ENCODE results near the gene GALNT9.
A peak's percentile ranks its signal among the peaks of the same experiment; 100 is the strongest.
"Not testable (repeated sequence)": the region's sequence is repeated elsewhere in the genome, so short reads cannot be mapped to it uniquely, and the experiment has no call there.

Gene GALNT9

DNA sequence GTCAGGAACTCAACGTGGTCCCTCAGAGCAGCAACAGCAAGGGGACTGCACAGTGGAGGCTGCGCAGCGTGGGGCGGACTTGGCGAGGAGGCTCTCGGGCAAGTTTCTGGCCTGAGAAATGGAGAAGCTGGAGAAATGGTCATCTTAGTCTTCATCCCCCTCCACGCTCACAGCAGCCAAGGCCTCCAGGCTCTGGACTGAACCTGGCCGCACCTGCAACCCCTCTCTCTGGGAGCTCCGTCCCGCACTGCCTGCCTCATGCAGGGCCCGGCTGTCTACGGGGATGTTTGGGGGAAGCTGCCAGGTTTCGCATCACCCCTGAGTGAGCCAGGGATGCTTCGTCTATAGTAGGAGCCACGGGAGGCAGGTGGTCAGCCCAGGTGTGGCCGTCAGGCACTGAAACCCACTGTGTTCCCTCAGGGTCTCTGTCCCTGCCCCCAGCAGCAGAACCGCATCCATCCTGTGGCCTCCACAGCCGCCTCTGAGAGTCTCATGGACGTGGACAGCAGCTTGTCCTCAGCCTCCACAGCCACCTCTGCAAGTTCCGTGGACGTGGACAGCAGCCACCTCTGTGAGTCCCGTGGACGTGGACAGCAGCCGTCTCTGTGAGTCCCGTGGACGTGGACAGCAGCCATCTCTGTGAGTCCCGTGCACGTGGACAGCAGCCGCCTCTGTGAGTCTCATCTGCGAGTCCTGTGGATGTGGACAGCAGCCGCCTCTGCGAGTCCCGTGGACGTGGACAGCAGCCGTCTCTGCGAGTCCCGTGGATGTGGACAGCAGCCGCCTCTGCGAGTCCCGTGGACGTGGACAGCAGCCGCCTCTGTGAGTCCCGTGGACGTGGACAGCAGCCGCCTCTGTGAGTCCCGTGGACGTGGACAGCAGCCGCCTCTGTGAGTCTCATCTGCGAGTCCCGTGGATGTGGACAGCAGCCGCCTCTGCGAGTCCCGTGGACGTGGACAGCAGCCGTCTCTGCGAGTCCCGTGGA lies 29.1 kb upstream of the GALNT9 start:
- not testable (repeated sequence) for DNase-seq (ENCODE audit: low read depth, low spot score)

DNA sequence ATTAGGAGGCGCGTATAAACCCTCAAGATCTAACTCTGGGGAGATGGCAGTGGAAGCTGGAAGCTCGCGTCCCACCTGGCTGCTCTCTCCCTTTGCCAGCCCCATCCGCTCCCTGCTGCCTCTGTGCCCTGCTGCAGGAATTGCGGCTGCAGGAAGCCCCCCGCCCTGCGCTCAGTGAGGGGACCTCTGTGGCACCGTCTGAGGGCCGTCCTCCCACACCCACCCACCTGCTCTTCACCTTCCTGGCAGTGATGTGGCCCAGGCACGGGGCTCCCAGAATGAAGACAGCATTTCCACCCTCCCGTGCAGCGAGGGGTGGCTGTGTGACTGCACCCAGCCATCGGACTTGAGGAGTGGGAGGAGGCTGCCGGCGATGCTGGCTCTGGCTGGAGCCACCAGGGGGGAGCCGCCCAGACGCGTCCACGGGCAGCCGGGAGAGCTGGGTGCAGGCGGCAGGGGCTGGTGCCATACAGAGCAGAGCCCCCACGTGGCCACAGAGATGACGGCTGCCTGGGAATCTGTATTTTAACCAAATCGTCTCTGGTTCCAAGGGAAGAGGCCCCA lies 28.3 kb upstream of the GALNT9 start:
- DNase-seq (ENCODE audit: low read depth, low spot score), result no peak

DNA sequence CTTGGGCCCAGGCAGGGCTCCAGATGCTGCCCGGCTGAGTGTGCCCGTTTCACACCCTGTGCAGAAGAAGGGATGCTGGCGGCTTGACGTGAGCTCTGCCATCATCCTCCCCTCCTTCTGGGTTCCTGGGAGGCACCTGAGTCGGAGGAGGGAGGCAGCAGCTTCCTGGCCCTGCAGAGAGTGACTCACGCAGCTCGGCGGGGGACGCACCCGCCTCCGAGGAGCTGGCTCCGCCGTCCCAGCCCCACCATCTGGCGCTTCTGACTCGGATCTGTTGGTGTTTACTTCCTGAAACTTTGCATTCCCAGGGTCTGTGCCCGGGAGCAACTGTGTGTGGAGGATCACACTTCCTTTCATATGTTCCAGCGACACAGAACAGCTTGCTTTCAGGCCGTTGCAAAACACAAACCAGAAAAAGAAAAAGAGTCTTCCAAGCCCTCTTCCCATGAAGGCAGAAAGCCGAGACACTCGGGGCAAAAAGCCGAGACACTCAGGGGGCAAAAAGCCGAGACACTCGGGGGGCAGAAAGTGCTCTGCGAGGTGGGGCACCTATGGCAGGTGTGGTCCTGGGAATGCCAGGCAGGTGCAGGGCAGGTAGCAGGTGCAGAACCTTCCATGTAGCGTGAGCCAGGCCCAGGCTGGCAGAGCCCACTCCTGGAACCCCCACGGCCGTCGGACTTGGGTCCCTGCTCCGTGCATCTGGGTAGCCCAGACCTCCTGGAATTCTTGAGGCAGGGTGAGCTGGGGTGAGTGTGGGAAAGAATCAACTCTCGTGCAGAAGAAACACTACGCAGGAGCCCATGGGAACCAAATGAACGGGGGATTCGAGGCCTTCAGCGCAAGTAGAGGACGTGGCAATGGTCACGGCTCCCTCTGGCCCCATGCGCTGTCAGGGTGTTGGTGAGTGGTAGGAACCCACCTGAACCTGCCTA lies 27.6 kb upstream of the GALNT9 start:
- DNase-seq (ENCODE audit: low read depth, low spot score), result peak; percentile 66

DNA sequence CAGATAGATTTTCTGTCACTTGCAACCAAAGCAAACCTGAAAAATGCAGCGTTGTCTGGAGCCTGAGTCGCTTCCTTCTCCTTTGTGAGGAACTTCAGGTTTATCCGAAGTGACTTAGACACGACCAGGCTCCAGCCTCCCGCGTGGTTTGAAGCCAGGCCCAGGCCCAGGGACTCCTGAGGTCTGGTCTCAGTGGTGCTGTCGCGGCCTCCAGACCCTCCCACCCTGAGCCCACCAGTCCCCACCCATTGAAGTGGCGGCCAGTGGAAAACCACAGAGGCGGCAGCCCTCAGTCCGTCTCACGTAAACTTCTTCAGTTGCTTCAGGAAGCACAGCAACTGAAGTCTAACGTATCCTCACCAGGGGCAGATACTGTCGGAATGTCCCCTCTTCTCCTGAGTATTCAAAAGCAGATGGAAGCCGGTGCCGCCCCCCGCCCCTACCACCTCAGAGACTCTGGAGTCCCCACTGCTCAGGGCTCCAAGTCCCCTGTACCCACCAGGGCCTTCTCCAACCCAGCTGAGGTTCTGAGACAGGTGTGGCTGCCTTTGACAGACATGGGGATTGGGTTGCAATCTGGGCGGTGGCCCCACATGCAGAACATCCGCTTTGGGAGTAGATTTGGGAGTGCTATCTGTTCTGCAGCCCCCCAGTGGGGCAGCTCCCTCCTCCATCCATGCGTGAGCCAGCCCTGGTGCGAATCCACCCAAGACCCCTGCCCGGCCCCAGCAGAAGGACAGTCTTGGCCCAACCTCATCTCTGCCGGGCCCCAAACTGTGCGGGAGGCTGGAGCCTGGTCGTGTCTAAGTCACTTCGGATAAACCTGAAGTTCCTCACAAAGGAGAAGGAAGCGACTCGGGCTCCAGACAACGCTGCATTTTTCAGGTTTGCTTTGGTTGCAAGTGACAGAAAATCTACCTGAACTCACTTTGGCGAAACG lies 26.6 kb upstream of the GALNT9 start:
- DNase-seq (ENCODE audit: low read depth, low spot score), result no peak

DNA sequence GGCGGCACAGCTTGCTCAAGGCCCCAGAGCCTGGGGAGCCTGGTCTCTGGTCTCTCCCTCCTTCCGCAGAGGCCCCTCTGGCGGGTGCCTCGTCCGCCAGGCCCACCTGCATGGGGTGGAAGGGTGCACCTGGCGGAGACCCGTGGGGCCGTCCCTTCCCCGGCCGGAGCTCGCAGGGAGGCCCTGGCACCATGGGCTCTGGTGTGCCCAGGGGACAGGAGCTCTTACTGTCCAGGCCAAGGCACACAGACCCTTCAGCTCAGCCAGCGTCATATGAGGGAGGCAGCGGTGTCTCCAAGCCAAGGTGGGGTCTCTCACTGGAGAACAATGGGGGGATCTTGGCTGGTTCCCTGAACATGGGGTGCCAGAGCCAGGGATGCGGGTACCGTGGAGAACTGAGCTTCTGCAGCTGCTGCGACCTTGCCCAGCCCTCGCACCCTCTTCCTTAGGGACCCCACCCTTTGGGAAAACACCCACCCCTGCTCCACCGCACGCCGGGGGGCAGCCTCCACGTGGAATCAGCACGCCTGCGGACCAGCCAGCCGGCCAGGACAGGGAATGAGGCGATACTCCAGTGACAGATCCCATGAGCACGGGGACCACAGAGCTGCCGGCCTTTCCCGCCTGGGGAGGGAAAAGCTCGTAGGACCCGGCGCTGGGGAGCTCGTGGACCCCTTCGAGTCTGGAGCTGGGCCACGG lies 25.7 kb upstream of the GALNT9 start:
- DNase-seq (ENCODE audit: low read depth, low spot score), result no peak

DNA sequence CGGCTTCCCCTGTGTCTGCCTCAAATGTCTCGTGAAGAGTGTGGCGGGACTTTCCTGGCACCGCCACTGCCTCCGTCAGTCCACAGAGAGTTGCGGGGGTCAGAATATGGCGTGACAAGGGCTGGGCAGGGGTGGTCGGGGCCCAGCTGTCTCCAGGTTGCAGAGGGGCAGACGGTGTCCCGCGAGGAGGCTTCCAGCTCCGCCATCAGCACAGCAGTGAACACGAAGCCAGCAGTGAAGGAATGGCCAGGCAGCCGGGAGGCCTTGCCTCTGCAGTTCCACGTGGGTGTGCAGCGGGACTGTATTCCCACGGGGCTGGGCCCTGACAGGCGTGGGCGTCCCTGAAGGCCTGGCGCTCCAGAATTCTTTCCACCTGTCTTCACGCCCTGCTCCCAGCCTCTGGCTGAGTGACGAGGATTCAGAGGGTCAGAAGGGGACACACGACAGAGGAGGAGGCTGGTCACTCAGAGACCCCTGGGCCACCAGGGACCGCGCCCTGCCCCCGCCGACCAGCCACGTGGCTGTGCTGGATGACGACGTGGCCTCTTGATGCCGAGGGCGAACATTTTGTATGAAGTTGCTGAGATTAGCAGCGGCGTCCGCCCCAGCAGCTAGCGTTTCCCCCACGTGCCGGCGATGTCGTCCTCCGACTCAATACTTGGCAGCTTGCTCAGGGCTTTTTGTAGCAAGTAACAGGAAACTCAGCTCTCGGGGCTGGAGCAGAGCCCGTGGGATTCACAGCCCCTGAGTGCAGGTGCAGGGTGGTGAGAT lies 25.0 kb upstream of the GALNT9 start:
- no peak for DNase-seq (ENCODE audit: low read depth, low spot score)

DNA sequence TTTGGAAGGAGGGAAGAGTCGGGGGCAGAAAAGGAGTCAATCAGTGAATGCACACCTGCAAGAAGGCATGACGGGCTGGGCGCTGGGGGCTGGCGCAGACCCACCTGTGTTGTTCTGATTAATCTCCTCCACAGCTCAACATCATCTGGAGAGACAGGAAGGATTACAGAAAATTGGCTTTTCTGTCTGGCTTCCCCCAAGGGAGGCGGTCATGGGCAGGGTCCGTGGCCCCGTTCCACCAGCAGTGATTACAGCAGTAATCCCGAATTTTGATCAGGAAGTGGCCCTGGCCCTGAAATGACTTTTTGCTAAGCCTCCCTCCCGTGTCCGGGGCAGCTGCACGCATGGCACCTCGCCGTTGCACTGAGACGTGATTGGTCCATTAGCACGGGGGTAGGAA lies 24.4 kb upstream of the GALNT9 start:
- DNase-seq (ENCODE audit: low read depth, low spot score), result no peak

DNA sequence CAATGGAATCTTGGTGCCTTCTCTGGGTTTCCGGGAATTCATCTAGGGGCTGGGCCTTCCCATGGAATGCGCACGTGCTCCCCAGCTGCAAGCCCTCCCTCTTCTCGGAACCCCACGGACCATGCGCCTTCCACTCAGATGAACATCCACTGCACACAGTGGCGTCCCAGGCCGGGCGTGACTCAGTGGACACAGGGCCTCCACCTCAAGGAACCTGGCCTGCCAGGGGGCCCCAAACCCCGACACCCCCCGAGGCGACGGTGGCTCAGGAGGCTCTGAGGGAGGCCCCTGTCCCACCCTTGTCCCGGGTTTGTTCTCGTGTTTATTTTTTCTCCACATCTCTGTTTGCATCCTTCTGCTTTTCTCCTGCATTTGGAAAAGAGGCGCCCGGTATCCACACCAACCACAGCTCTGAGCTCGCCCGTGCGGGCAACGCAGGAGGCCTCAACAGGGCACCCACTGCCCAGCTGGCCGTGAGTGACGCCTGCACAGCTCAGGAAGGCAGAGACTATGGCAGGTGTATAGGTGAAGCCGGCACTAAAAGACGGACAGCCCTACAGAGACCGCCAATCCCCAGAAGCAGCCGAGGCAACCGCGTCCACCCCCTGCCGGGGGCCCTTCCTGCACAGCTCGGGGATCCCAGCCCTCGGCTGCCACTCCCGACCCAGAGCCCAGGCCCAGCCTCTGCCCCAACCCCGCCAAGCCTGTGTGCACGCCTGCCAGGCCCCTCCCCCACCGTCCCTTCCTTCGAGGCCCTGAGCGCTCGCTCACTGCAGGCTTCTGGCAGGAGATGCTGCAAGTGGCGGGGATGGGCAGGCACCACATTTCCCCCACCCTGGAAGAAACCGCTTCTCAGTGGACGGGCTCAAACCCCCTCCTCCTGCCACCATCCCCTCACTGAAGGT lies 23.8 kb upstream of the GALNT9 start:
- no peak for DNase-seq (ENCODE audit: low read depth, low spot score)

DNA sequence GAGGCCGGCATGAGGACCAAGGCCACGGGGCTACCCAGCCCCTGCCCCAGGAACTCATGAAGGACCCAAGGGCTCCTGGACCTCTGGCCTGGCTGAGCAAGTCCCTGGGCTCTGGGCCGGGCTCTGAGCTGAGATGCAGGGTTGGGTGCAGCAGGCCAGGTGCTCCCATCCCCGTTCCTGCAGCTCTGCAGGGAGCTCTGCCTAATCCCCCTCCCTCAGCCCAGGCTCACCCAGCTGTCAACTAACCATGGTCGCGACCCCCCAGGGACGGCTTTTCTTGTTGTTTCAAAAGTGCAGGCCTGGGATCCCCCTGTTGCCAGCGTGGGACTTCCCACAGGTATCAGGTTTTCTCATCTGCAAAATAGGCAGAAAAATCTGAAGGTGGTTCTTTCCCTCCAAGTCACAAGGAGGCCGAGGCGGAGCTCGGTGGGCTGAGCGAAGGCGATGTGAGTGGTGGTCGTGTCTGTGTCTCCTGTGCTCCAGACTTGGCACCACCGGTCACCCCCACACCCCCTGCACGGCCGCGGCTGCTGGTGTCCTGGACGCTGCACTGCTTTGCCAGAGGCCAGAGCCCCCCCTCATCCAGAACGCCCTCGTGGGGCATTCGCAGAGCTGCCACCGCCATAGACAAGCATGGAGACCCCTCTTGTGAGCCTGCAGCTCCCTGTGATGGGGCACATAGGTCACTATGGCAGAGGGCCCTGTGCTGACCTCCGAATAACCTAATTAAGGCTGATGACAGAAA lies 22.5 kb upstream of the GALNT9 start:
- no peak for DNase-seq (ENCODE audit: low read depth, low spot score)

DNA sequence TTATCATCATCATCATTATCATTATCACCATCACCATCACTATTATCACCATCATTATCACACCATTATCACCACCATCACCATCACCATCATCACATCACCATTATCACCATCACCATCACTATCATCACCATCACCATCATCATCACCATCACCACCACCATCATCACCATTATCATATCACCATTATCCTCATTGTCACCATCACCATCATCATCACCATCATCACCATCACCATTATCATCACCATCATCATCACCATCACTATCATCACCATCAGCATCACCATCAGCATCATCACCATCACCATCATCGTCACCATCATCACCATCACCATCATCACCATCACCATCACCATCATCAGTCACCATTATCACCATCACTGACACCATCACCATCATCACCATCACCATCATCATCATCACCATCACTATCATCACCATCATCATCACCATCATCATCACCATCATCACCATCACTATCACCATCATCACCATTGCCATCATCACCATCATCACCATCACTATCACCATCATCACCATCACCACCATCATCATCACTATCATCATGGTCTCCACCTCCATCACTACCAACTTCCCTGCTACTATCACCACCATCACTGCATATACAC lies 20.2 kb upstream of the GALNT9 start:
- DNase-seq (ENCODE audit: low read depth, low spot score), result no peak

DNA sequence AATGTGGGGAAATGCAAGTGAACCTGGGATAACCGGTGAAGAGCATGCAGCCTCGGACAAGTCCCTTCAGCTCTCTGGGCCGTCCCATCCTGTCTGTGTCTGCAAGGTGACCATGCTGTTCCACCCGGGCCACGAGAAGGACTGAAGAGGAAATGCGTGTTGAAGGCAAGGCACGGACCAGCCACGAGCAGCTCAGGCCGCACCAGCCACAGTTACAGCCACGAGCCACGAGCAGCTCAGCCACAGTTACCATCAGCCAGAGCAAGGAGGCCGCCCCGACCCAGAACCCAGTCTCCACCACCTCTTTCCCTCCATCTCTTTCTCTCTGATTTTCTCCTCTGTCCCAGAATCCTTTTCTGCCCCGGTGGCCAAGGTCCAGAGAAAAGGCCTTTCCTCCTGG lies 18.8 kb upstream of the GALNT9 start:
- no peak for DNase-seq (ENCODE audit: low read depth, low spot score)

DNA sequence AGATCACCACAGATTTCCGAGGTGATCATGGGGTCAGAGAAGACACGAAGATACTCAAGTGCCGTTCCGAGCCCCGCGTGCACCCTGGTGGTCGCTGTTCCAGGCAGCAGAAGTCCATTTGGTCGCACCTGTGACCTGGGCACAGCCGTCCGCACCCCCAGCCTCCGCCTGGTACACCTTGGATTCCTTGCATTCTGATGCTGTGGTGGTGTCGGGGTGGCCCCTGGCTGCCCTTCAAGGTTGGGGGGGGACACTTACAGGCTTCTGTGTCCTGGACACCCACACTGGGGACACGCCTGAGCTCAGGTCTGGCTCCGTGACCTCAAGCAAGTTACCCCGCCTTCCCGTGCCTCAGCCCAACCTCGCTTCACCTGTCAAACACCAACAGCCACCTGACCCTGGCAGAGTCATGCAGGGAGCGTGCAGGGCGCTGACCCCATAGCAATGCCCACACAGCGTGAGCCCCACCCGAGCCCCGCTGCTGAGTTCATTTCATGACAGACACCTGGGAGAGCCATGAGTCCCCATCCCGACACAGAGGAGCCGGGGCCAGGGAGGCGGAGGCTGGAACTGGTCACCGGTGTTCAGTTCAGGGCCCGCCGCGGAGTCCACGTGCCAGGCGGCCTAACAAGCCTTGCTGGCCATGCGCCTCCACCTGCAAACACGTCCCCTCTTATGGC lies 17.9 kb upstream of the GALNT9 start:
- no peak for DNase-seq (ENCODE audit: low read depth, low spot score)

DNA sequence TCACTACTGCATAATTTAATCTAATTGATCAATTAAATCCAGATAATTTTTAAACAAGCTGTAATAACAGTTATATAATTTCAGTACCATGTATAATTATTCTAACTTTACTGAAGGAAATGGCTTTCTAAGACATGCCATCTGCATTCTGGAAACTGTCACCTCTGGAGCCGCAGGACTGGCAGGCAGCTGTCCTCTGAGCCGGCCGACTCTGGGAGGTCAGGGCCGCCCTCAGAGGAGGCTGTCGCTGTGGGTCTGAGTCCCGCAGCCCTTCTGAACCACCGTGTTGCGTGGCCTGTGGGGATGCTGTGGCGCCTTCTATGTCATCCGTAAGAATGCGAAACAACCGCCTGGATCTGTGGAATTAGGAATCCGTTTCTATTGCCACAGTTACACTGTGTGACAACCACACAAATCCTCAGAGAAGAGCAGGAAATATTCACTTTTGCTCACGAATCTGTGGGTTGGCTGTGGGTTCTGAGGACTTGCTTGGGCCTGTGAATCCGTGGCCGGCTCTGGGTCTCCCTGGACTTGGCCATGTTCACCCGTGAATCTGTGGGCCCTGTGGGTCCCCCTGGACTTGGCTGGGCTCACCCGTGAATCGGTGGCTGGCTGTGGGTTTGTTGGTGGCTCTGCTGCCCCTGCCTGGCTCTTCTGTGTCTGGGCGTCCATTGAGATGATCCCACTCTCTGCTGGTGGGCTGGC lies 17.2 kb upstream of the GALNT9 start:
- no peak for DNase-seq (ENCODE audit: low read depth, low spot score)

DNA sequence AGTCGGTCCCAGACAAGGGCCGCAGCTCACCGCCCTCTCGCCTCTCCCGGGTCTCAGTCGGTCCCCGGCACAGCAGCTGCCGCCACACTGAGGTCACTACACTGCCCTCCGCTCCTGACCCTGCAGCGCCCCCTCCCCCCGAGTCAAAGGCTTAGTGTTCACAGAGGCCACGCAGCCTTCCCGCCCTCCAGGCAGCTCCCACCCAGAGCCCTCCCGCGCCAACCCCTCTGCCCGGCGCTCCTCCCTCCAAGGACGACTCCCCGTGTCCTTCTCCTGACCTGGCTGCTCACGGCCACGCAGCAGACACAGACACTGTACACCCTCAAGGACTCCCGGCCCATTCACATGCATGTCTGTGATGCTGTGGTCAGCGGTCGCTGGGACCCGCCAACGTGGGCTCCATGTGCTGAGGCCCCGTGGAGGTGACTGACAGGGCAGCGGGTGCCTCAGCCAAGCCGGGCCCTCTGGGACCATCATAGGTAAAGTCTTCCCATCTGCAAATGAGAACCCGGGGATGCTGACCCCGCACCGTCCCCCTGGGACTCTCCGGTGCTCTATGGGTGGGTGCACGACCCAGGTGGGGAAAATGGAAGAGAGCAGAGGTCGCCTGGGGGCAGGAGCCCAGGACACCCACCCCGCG lies 16.3 kb upstream of the GALNT9 start:
- DNase-seq (ENCODE audit: low read depth, low spot score), result no peak

DNA sequence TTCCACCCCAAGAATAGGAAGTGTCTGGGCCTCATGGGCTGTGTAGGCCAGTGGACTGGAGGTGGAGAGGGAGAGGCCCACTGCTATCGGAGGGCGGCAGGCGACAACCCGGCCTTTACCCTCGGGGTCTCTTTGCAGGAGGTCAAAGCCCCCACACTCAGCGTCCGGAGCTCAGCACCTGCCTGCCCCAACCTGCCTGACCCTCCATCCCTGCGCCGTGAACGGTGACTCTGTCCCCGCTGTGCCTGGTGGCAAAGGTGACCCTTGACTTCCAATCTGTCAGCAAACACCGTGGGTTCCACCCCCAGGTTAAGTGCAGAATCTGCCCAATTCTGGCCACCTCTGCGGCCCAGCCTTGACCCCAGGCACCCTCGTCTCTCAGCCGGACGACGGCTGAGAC lies 15.7 kb upstream of the GALNT9 start:
- DNase-seq (ENCODE audit: low read depth, low spot score), result no peak

DNA sequence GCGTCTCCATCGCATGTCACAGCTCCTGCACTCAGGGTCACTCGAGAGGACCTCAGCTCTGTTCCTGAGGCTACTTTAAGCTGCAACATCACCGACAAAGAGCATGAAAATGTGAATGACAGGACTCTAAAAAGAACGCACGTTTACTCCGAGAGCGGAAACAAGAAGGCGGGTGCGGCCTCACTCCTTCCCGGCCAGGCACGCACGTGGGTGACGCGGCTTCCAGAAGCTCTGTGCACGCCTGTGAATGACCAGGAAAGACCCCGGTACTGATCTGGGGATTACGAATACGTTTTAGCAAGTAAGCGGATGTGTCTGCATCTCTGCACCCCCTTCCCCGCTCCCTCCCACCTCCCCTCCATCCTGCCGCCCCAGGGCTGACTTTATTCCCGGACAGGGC lies 15.2 kb upstream of the GALNT9 start:
- no peak for DNase-seq (ENCODE audit: low read depth, low spot score)
